Measurements from ENCODE around the gene XRCC6.
"Not testable (repeated sequence)": the region's sequence is repeated elsewhere in the genome, so short reads cannot be mapped to it uniquely, and the experiment has no call there.

The XRCC6 gene

DNA sequence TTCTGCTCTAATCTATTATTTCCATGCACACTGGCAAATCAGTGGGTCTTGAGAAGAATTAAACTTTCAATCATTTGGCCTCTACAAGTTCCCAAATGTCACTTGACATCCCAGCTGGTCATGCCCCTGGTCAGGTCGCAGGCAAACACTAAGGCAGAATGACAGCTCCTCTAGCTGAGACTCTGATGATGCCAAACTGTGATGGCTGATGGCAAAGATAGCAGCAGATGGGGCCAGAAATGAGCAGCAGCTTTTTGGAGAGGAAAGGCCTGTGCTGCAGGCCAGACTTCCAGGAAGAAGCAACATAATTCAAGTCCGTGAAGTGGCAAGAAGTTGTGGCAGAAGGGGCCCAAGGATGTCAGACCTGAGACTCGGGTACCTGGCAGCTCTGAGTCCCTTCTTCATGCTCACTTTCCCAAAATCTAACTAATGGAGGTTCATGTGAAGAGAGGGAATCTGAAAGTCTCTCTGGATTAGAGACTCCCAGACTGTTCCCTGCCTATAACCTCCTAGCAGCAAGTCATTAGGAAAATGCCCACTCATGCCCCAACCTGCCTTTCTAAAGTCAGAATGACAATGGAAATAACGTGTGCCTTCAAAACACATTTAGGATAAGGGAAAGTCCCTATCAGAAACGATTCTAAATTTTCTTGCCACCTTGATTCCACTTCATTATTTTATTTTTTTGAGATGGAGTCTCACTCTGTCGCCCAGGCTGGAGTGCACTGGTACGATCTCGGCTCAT lies 22.0 kb upstream of the XRCC6 start:
- DNase-seq = no peak

DNA sequence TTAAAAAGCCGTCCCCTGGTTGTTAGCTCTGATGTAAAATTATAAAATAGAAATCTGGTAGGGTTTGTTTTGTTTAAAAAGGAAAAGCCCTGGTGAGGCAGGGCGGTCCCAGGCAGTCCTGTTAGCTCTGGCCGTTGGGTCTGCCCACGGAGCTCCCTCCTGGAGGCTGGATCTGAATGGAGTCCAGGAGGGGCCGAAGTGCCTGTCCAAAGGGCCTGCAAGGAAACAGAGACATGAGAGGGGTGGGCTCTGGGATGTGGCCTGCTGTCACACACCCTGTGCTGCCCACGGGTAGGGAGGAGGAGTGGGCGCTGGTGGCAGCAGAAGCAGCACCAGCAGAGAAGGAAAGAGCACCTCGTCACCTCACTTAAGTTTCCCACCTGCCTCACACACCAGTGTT lies 20.1 kb upstream of the XRCC6 start:
- DNase-seq = no peak

DNA sequence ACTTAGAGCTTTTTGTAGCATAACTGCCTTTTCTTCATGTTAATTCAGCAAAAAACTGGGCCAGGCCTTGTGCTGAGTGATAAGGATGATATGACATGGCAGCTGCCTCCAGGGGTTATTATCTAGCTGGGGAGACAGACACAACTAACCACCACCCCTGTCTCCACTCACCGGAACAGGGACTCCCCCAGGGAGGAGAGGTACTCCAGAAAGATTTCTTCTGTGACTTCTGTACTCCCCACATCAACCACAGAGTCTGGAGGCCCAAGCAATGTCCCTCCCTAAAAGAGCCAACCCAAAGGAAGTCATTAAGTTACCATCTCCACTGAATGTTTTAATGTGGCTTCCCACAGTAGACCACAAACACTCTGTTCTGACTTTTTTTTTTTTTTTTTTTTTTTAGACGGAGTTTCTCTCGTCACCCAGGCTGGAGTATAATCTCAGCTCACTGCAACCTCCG lies 17.2 kb upstream of the XRCC6 start:
- DNase-seq = no peak

- no peak for DNase-seq
Measured at GRCh38 chr22:41608386-41608785, 12.7 kb upstream of the XRCC6 start.

DNA sequence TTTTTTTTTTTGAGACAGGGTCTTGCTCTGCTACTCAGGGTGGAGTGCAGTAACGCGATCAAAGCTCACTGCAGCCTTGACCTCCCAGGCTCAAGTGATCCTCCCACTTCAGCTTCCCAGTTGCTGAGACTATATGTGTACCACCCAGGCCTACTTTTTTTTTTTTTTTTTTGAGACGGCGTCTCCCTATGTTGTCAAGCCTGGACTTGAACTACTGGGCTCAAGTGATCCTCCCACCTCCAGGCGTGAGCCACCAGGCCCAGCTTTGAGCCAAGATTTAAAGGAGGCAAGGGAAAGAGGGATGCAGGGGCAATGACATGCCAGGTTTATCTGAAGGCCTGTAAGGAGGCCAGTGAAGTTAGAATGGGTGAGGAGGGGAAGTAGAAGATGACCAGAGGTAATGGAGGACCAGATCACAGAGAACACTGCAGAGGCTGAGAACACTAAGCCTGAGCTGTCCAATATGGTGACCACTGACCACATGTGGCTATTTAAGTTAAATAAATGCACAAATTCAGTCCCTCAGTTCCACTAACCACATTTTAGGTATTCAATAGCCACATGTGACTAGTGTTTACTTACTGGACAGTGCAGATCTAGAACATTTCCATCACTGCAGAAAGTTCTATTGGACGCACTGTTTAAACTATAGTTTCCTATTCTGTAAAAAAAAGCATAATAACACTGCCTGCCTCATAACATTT lies 8.3 kb upstream of the XRCC6 start:
- DNase-seq = no peak

GRCh38 chr22:41613456-41613855 lies 7.6 kb upstream of the XRCC6 start:
- no peak for DNase-seq

DNA sequence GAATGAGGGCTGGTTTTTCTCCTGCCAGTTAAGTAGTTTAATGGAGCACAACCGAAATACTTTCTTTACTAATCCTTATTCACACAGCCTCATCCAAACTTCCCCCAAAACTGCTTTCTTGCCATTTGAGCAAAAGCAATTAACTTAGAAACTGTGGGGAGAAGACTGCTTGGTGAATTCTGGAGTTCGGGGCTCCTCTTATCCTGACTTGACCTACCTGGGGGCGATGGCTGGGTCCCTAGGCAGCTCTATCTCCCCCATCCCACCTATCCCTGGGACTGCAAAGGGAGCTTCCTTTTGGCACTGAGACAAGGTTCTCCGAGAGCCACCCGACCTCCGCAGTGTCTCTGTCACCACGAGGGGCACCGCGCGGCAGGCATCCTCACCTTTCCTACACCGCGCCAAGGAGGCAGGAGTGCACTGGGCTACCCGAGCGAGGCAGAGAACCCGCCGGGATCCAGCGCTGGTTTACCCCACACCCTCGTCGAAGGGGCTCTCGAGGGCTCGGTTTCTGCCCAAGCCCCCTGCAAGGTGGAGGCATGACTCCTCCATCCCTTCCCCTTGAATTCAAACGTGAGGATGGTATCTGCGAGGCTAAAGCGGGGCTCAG lies 1.0 kb upstream of the XRCC6 start:
- DNase-seq = peak; percentile 32

- no peak for DNase-seq
Measured at GRCh38 chr22:41620589-41621098, 451 bp upstream of the XRCC6 start, which contains the start of gene DESI1. Gene DESI1, minus strand, starts transcription at chr22:41621043. Its CDS starts 204 bp downstream, at chr22:41620839.

GRCh38 chr22:41621911-41622179 lies 750 bp downstream of the XRCC6 start:
- DNase-seq = no peak

- DNase-seq = no peak
Measured at GRCh38 chr22:41625577-41625976, 4.5 kb downstream of the XRCC6 start.

- DNase-seq = not testable (repeated sequence)
Measured at GRCh38 chr22:41631115-41631514, 10.0 kb downstream of the XRCC6 start.

GRCh38 chr22:41631615-41632014 lies 10.5 kb downstream of the XRCC6 start:
- DNase-seq = not testable (repeated sequence)

DNA sequence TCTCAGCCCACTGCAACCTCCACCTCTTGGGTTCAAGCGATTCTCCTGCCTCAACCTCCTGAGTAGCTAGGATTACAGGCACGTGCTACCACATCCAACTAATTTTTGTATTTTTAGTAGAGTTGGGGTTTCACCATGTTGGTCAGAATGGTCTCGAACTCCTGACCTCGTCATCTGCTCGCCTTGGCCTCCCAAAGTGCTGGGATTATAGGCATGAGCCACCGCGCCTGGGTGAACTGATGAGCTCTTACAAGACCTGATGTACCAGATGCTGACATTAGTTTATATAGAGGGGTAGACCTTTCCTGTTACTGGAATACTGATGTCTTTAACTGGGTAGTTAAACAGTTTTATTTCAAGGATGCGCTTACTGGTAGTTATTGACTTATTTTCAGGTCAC lies 13.5 kb downstream of the XRCC6 start:
- not testable (repeated sequence) for DNase-seq

DNA sequence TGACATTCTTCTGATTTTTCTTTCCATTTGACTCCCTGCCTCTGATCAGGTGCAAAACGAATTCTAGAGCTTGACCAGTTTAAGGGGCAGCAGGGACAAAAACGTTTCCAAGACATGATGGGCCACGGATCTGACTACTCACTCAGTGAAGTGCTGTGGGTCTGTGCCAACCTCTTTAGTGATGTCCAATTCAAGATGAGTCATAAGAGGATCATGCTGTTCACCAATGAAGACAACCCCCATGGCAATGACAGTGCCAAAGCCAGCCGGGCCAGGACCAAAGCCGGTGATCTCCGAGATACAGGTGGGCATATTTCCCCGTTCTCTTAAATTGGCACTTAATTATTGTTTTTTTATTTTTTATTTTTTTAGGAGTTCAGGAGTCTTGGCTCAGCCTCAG lies 15.4 kb downstream of the XRCC6 start:
- no peak for DNase-seq

GRCh38 chr22:41637623-41638022 lies 16.5 kb downstream of the XRCC6 start:
- DNase-seq = not testable (repeated sequence)

DNA sequence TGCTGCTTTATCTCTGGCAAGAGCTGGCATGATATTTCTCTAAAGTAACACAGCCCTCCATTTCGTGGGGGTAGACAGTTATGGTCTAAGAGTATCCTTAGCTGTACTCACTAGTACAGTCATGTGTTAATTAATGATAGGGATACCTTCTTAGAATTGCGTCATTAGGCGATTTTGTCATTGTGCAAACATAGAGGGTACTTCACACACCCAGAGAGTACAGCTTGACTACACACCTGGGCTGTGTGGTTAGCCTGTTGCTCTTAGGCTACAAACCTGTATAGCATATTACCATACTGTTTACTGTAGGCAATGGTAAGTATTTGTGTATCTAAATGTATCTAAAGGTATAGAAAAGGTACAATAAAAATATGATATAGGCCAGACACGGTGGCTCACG lies 17.0 kb downstream of the XRCC6 start:
- DNase-seq = no peak

- no peak for DNase-seq
Measured at GRCh38 chr22:41638748-41639147, 17.7 kb downstream of the XRCC6 start.

- no peak for DNase-seq
Measured at GRCh38 chr22:41641854-41642253, 20.8 kb downstream of the XRCC6 start.

DNA sequence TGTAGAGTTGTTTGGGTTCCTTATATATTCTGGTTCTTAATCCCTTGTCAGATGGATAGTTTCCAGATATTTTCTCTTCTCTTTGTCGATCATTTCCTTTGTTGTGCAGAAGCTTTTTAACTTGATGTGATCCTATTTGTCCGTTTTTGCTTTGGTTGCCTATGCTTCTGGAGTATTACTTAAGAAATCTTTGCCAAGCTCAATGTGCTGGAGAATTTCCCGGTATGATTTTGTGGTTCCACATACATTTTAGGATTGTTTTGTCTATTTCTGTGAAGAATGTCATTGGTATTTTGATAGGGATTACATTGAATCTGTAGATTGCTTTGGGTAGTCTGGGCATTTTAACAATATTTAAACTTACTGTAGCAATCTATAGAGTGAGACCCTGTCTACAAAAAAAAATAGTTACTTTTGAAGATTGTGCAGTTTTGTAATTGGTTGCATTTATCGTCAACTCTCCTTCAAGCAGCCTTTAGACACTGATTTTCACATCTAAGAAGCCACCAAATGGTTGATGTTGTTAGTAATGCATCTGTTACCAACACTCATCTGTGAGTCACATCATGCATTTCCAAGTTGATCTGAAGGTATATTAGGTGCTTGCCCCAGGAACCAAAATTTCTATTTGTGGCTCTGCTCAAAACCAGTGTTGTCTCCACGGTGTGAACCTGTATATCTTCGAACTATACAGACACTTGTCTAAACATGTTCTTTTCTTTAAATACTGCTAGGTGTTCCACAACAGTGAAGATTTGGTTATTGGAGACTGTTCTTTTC lies 21.4 kb downstream of the XRCC6 start:
- no peak for DNase-seq

GRCh38 chr22:41647771-41648170 lies 26.7 kb downstream of the XRCC6 start:
- no peak for DNase-seq

- DNase-seq = no peak
Measured at GRCh38 chr22:41648432-41648831, 27.3 kb downstream of the XRCC6 start.

- DNase-seq = no peak
Measured at GRCh38 chr22:41650229-41650628, 29.1 kb downstream of the XRCC6 start.

DNA sequence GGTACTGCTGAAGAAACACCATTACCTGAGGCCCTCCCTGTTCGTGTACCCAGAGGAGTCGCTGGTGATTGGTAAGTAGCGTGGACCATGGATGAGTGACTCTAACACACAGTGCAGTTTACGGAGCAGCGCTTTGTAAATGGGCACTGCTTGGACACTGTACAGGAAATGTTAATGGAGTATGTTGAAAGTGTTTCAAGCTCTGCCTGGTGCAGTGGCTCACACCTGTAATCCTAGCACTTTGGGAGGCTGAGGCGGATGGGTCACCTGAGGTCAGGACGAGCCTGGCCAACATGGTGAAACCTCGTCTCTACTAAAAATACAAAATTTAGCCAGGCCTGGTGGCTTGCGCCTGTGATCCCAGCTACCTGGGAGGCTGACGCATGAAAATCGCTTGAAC lies 29.7 kb downstream of the XRCC6 start:
- DNase-seq = no peak

All from activated CD4-positive, alpha-beta T cell treated with anti-CD3 and anti-CD28 coated beads for 1 hour (primary cell).